ENCODE results near the gene EEPD1. TPM values are rescaled to one million over a fixed set of nuclear protein-coding genes. Genes with fewer than 3 reads are reported as not detected.
"Not testable (repeated sequence)": the region's sequence is repeated elsewhere in the genome, so short reads cannot be mapped to it uniquely, and the experiment has no call there.

Gene EEPD1
- total and polyA plus RNA-seq, 9 donors: 5.6 to 16.6 (median 11.5) TPM

DNA sequence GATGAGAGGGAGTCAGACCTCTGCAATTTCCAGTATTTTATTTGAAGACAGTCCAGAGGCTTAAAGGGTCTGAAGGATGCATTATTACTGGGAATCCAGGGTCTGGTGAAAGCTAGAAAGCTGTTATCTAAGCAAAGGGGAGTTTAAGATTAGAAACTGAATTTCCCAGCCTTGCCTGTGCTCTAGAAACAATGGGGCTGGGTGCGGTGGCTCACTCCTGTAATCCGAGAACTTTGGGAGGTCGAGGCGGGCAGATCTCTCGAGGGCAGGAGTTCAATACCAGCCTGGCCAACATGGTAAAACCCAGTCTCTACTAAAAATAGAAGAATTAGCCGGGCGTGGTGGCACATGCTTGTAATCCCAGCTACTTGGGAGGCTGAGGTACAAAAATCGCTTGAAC is 165.1 kb downstream of the EEPD1 start:
- intact Hi-C loops (cut with DNase I): loop anchor here in 2 of 4 donors (5.0 to 10.0 kb wide), 2 partner anchors 331 to 403 kb away; no protein-coding TSS in a partner anchor
- no peak overlapping the region for H3K4me3 ChIP-seq
- 74 to 79% (median 79%) methylated on average over 8 of the region's 8 CpGs for WGBS, 3 donors

DNA sequence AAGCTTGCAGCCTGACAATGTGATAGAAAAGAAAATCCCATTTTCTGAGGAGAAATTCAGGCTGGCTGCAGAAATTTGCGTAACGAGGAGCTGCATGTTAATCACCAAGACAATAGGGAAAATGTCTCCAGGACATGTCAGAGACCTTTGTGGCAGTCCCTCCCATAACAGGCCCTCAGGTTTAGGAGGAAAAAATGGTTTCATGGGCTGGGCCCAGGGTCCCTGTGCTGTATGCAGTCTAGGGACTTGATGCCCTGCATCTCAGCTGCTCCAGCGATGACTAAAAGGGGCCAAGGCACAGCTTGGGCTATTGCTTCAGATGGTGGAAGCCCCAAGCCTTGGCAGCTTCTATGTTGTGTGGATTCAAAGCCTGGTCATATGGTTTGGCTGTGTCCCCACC is 168.2 kb downstream of the EEPD1 start:
- H3K27ac ChIP-seq; H3K4me3 ChIP-seq; H3K4me1 ChIP-seq (ENCODE audit: insufficient read depth); H3K27me3 ChIP-seq; DNase-seq; H3K9me3 ChIP-seq; H3K36me3 ChIP-seq: not testable (repeated sequence)
- WGBS, 3 donors: 95 to 97% (median 96%) methylated on average over 3 of the region's 3 CpGs
- intact Hi-C loops (cut with DNase I): loop anchor here in 1 of 4 donors (10.0 kb wide), 1 partner anchor 406 kb away; no protein-coding TSS in a partner anchor

More for the DNA sequence above, 165.1 kb downstream of the EEPD1 start:
- no peaks in the 10 kb centered on the region for H3K9me3 ChIP-seq
- TF ChIP-seq POLR2A (IDR thresholded peaks at IDR 0.05) (no peak), EP300 (IDR thresholded peaks at IDR 0.05) (no peak)
- TF ChIP-seq, protein P1, sequence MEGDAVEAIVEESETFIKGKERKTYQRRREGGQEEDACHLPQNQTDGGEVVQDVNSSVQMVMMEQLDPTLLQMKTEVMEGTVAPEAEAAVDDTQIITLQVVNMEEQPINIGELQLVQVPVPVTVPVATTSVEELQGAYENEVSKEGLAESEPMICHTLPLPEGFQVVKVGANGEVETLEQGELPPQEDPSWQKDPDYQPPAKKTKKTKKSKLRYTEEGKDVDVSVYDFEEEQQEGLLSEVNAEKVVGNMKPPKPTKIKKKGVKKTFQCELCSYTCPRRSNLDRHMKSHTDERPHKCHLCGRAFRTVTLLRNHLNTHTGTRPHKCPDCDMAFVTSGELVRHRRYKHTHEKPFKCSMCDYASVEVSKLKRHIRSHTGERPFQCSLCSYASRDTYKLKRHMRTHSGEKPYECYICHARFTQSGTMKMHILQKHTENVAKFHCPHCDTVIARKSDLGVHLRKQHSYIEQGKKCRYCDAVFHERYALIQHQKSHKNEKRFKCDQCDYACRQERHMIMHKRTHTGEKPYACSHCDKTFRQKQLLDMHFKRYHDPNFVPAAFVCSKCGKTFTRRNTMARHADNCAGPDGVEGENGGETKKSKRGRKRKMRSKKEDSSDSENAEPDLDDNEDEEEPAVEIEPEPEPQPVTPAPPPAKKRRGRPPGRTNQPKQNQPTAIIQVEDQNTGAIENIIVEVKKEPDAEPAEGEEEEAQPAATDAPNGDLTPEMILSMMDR (IDR thresholded peaks at IDR 0.05): no peak
- no peaks in the 10 kb centered on the region for H3K27me3 ChIP-seq
- no peaks in the 10 kb centered on the region for H3K36me3 ChIP-seq
- no peak overlapping the region for H3K27ac ChIP-seq
- peaks cover 3% of the 10 kb centered on the region for H3K4me1 ChIP-seq (ENCODE audit: insufficient read depth)
- DNase-seq: no peak

DNA sequence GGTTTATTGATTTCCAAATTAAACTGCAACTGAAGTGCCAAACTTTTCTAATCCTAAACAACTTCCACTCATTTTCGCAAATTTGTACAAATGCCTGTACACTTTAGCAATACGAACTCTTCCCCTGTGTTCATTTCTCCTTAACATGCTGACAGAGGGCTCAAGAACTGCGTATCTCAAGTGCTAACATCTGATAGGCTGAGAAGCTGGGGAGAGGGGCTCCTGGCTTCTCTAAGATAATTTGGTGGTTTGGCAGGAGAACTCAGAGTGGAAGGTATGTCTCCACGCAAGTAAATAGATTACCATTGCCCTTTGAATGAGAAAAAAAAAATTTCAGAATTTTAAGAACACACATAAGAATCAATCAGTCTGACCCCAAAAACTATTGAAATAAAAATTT is 183.3 kb downstream of the EEPD1 start:
- TF ChIP-seq, protein P1 (IDR thresholded peaks at IDR 0.05): no peak
- TF ChIP-seq POLR2A (IDR thresholded peaks at IDR 0.05): no peak
- no peak overlapping the region for H3K4me3 ChIP-seq
- 25 to 58% (median 40%) methylated on average over 4 of the region's 4 CpGs for WGBS, 3 donors
- no peak for DNase-seq
- H3K4me1 ChIP-seq (ENCODE audit: insufficient read depth): peaks cover 1% of the 10 kb centered on the region
- H3K36me3 ChIP-seq: no peaks in the 10 kb centered on the region
- H3K27ac ChIP-seq: no peak overlapping the region
- H3K9me3 ChIP-seq: no peaks in the 10 kb centered on the region
- intact Hi-C loops (cut with DNase I): no loop called here
- no peaks in the 10 kb centered on the region for H3K27me3 ChIP-seq

DNA sequence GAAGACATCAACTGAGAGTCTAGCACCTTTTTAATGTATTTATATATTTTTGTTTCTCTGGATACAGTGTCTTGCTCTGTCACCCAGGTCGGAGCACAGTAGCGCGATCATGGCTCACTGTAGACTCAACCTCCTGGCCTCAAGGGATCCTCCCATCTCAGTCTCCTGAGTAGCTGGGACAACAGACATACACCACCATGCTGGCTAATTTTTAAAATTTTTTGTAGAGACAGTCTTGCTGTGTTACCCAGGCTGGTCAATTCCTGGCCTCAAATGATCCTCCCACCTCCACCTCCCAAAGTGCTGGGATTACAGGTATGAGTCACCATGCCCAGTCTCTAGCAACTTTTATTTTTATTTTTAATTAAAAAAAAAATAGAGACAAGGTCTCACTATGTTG is 185.2 kb downstream of the EEPD1 start:
- DNase-seq: no peak
- no peaks in the 10 kb centered on the region for H3K9me3 ChIP-seq
- peaks cover 1% of the 10 kb centered on the region for H3K4me1 ChIP-seq (ENCODE audit: insufficient read depth)
- intact Hi-C loops (cut with DNase I): no loop called here
- H3K36me3 ChIP-seq: no peaks in the 10 kb centered on the region
- no peak for TF ChIP-seq POLR2A (IDR thresholded peaks at IDR 0.05)
- TF ChIP-seq, protein P1 (IDR thresholded peaks at IDR 0.05): no peak
- no peak for TF ChIP-seq EP300 (IDR thresholded peaks at IDR 0.05)
- no peak overlapping the region for H3K27ac ChIP-seq
- no peak overlapping the region for H3K4me3 ChIP-seq
- no peaks in the 10 kb centered on the region for H3K27me3 ChIP-seq
- 95 to 98% (median 97%) methylated on average over 3 of the region's 3 CpGs for WGBS, 3 donors

DNA sequence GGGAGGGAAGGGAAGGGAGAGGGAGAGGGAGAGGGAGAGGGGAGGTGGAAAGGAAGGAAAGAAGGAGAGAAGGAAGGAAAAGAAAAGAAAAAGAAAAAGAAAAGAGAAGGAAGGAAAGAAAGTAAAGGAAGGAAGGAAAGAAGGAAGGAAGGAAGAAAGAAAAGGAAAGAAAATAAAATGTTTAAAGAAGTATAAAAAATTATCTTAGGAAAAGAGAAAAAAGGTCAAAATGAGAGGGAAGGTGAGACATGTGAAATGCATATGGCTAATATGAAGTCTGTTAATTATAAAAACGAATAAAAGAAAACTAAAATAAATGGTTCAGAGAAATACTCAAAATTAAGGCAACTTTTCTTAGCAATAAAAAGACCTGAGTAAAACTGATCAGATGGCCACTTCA is 190.5 kb downstream of the EEPD1 start:
- H3K4me3 ChIP-seq: no peak overlapping the region
- DNase-seq: no peak
- H3K4me1 ChIP-seq (ENCODE audit: insufficient read depth): peaks cover 3% of the 10 kb centered on the region
- no peaks in the 10 kb centered on the region for H3K36me3 ChIP-seq
- H3K27ac ChIP-seq: no peak overlapping the region
- intact Hi-C loops (cut with DNase I): no loop called here
- WGBS, 3 donors: 78 to 86% (median 80%) methylated on average over 1 of the region's 1 CpG
- H3K27me3 ChIP-seq: no peaks in the 10 kb centered on the region
- H3K9me3 ChIP-seq: no peaks in the 10 kb centered on the region
- no peak for TF ChIP-seq EP300 (IDR thresholded peaks at IDR 0.05)
- no peak for TF ChIP-seq POLR2A (IDR thresholded peaks at IDR 0.05)
- TF ChIP-seq, protein P1 (IDR thresholded peaks at IDR 0.05): no peak

Data from ovary (tissue), 9 donors.